Activated CD8-positive, alpha-beta memory T cell treated with anti-CD3 and anti-CD28 coated beads, Interleukin-2, amount 10 ng/mL, durations not matched to agents 7 days and 5 days (primary cell): Measurements from ENCODE around the gene NUBP1. TPM values are rescaled to one million over a fixed set of nuclear protein-coding genes. Genes with fewer than 3 reads are reported as not detected.
A peak's percentile ranks its signal among the peaks of the same experiment; 100 is the strongest.
"Not testable (repeated sequence)": the region's sequence is repeated elsewhere in the genome, so short reads cannot be mapped to it uniquely, and the experiment has no call there.

ENCODE experiments used
- ATAC-seq: fragments of 150-1000 bp; cut with Tn5 transposase; one replicate; pipeline ENCODE4 v1.10.0; 2021; ENCODE audit warnings: moderate library complexity
- CTCF ChIA-PET: fragments of 350-600 bp; sonication (Branson Sonifier 250); formaldehyde crosslinking; loops from one replicate; lab custom pipeline; 2021; ENCODE audit warnings: antibody characterized with exemption; lab: Charles Lee
- DNase-seq: peaks from one replicate; pipeline ENCODE4 v3.0.0-alpha.2; 2020
- H3K27ac Mint-ChIP-seq: one replicate; pipeline ENCODE4 v1.8.0; 2021; ENCODE audit warnings: mild to moderate bottlenecking, mixed read lengths
- H3K27me3 Mint-ChIP-seq: one replicate; pipeline ENCODE4 v1.8.0; 2021; ENCODE audit warnings: mixed read lengths
- H3K36me3 Mint-ChIP-seq: one replicate; pipeline ENCODE4 v1.8.0; 2021; ENCODE audit warnings: mild to moderate bottlenecking, mixed read lengths
- H3K4me1 Mint-ChIP-seq: one replicate; pipeline ENCODE4 v1.8.0; 2021; ENCODE audit warnings: mixed read lengths
- H3K4me3 Mint-ChIP-seq: one replicate; pipeline ENCODE4 v1.8.0; 2021; ENCODE audit warnings: mild to moderate bottlenecking, moderate library complexity, mixed read lengths
- H3K9me3 Mint-ChIP-seq: one replicate; pipeline ENCODE4 v1.8.0; 2022; ENCODE audit warnings: low read depth, mixed read lengths
- total RNA-seq, 2 experiments: library from RNA; stranded (reverse); gene quantifications; one replicate each; pipeline ENCODE4 v1.2.3, GENCODE V29; 2021

The NUBP1 gene
- total RNA-seq, 2 experiments from 2014 or later, result 27.8 to 35.3 TPM

DNA sequence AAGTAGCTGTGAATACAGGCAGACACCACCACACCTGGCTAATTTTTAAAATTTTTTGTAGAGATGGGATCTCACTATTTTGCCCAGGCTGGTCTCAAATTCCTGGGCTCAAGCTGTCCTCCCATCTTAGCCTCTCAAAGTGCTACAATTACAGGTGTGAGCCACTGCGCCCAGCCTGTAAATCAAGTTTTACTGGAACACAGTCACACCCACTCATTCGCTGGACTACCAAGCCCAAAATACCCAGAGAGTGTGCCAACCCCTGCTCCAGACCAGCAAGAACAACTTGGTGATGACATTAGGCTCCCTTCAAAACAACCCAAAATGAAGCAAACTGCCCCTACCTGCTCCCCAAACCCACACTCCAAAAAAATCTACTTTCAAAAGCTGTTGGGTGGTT, 39.0 kb downstream of the NUBP1 start:
- H3K27me3 Mint-ChIP-seq, result peaks cover 61% of the 10 kb centered on the region
- H3K4me3 Mint-ChIP-seq, result no peak overlapping the region
- DNase-seq, result no peak
- H3K9me3 Mint-ChIP-seq, result no peaks in the 10 kb centered on the region
- no peak for ATAC-seq
- no peak overlapping the region for H3K27ac Mint-ChIP-seq
- no peaks in the 10 kb centered on the region for H3K36me3 Mint-ChIP-seq
- CTCF ChIA-PET, result no interaction called here
- peaks cover 2% of the 10 kb centered on the region for H3K4me1 Mint-ChIP-seq

DNA sequence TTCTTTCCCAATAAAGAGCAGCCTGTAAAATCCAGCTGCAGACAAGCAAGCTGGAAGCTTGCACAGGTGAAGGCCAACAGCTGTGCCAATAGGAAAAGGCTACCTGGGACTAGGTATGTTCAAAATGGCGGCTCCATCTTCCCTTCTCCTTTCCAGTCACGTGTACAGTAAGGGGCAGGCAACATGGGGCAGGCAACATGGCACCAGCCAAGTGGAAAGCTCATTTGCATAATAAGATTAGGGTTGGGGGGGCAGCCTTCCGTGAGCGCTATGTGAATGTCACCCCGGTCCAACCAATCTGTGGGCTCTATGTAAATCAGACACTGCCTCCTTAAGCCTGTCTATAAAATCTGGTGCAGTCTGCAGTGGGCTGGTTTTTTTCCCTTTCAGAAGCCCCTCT, 43.7 kb downstream of the NUBP1 start:
- no peak for DNase-seq
- CTCF ChIA-PET, result no interaction called here
- H3K36me3 Mint-ChIP-seq, result no peaks in the 10 kb centered on the region

DNA sequence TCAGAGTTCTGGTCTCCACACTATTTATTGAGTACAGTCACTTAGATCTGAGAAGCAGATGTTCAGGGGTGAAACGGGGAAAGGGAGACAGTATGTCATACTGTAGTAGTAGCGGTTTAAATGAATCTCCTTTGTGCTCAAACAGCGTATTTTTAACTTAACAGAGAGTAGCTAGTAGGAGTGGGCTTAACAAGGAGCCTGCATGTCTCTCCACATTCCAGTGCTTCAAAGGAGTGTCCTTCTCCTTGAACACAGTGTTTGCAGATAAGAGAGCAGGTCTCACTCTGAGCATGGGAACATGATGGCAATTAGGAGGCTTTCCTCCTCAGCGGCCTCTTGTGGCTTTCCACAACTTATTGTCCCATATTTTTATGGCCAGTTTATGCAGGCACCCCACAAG, 45.0 kb downstream of the NUBP1 start:
- CTCF ChIA-PET, H3K9me3 Mint-ChIP-seq, DNase-seq, H3K4me3 Mint-ChIP-seq, H3K27ac Mint-ChIP-seq, ATAC-seq, H3K36me3 Mint-ChIP-seq, H3K4me1 Mint-ChIP-seq: not testable (repeated sequence)
- H3K27me3 Mint-ChIP-seq, result peaks cover 35% of the 10 kb centered on the region

More for the DNA sequence above, 43.7 kb downstream of the NUBP1 start:
- Mint-ChIP-seq H3K27ac (no peak overlapping the region), H3K4me3 (no peak overlapping the region), H3K9me3 (no peaks in the 10 kb centered on the region), H3K27me3 (peaks cover 43% of the 10 kb centered on the region), H3K4me1 (no peaks in the 10 kb centered on the region)
- ATAC-seq, result no peak

DNA sequence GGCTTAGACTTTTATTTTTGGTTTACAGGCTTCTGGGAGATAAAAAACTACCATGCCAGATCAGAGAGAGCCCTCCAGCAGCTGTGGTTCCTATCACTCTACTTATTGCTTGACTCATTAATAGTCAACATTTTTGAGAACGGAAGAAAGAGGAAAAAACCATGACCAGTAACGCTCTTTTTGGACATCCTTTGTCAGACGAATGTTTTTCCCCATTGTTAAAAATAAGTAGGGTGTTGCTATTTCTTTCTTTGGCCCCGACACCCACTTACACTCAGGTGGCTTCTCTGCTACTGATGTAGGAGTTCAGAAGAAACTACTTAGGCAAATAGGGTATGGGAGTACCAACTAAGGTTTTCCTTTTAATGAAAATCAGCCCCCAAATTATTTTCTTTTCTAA, 47.4 kb downstream of the NUBP1 start:
- Mint-ChIP-seq H3K9me3 (no peaks in the 10 kb centered on the region), H3K4me1 (no peaks in the 10 kb centered on the region), H3K4me3 (no peak overlapping the region), H3K36me3 (no peaks in the 10 kb centered on the region), H3K27me3 (peaks cover 36% of the 10 kb centered on the region), H3K27ac (no peak overlapping the region)
- DNase-seq (no peak), ATAC-seq (no peak)
- CTCF ChIA-PET, result no interaction called here

DNA sequence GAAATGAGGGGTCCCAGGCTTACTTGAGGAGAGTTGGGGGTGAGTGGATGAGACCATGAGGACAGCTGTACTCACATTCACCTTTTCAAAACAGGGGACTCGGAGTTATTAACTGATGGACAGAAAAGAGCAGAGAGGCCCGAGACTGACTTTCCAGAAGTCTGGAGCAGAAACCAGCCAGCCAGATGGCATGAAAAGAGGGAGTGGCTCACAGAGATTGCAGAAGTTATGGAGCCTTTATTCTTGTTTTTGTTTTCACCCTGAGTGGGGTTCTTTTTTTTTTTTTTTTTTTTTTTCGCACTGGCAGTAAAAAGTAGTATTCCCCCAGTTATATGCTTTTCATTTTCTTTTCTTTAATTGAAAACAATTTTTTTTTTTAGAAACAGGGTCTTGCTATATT, 56.1 kb downstream of the NUBP1 start:
- Mint-ChIP-seq H3K27me3 (peaks cover 10% of the 10 kb centered on the region), H3K4me3 (no peak overlapping the region)
- CTCF ChIA-PET, result no interaction called here

DNA sequence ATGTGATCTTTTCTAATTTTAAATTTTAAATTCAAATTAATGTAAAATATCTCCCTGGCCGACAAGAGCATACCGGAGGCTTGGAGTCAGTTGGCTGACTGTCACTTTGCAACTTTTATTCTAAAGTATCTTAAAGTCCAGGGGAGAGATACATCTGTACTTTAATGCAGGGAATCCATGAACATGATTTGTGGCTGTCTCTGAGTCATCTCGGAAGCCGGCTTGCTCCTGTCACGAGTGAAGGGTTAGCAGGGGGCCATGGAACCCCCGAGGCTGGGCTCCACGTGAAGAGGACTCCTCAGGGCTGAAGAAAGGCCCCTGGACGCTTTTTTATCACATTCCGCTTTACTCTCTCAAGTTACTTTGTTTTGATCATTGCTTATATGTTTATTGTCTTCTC, 61.7 kb downstream of the NUBP1 start:
- peaks cover 27% of the 10 kb centered on the region for H3K27me3 Mint-ChIP-seq
- no peaks in the 10 kb centered on the region for H3K9me3 Mint-ChIP-seq
- H3K27ac Mint-ChIP-seq, result no peak overlapping the region
- CTCF ChIA-PET, result no interaction called here
- peaks cover 3% of the 10 kb centered on the region for H3K36me3 Mint-ChIP-seq
- DNase-seq (no peak), ATAC-seq (no peak)
- H3K4me1 Mint-ChIP-seq, result peaks cover 14% of the 10 kb centered on the region
- H3K4me3 Mint-ChIP-seq, result no peak overlapping the region

More for the DNA sequence above, 56.1 kb downstream of the NUBP1 start:
- H3K36me3 Mint-ChIP-seq, result peaks cover 2% of the 10 kb centered on the region
- no peak for DNase-seq
- no peak overlapping the region for H3K27ac Mint-ChIP-seq
- ATAC-seq, result no peak
- no peaks in the 10 kb centered on the region for H3K4me1 Mint-ChIP-seq
- H3K9me3 Mint-ChIP-seq, result peaks cover 2% of the 10 kb centered on the region

DNA sequence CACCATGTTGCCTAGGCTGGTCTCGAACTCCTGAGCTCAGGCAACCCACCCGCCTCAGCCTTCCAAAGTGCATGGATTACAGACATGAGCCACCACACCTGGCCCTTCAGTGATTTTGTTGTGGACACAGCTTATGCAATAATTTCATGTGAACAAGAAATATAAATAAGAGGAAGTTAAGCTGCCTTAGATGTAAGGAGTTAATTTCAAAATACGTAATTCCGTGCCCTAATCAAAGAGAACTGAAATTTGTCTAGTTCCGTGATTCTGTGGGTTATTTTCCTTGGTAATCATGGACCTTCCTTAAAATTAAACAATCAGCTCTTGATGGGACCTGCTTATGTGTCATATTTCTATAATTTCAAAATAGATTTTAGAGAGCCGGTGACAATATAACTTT, 63.1 kb downstream of the NUBP1 start:
- Mint-ChIP-seq H3K4me3 (no peak overlapping the region), H3K27me3 (peaks cover 27% of the 10 kb centered on the region), H3K4me1 (peaks cover 18% of the 10 kb centered on the region), H3K36me3 (peaks cover 3% of the 10 kb centered on the region), H3K27ac (no peak overlapping the region), H3K9me3 (no peaks in the 10 kb centered on the region)
- DNase-seq (no peak), ATAC-seq (no peak)
- CTCF ChIA-PET, result interaction anchor here (1.2 kb wide), 1 partner anchor 112 kb away, joined by 3 read pairs; no protein-coding TSS in a partner anchor

DNA sequence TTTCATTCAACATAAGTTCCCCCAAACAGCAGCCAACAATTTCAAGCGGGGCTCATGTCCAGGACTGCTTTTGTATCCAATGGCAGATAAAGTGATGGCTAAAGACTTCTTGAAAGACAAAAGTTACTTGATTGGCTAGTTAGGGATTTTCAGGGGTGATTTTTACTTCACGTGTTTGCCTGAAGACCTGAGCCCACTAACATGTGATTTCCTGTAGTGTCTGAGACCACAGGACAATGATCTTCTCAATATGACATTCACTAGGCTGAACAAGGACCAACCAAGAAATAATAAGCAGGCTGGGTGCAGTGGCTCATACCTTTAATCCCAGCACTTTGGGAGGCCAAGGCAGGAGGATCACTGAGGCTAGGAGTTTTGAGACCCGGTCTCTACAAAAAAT, 64.6 kb downstream of the NUBP1 start:
- DNase-seq, result no peak
- H3K36me3 Mint-ChIP-seq, result peaks cover 3% of the 10 kb centered on the region
- CTCF ChIA-PET, result no interaction called here
- H3K4me3 Mint-ChIP-seq, result no peak overlapping the region
- H3K4me1 Mint-ChIP-seq, result peaks cover 30% of the 10 kb centered on the region
- no peak for ATAC-seq
- peaks cover 23% of the 10 kb centered on the region for H3K27me3 Mint-ChIP-seq
- H3K27ac Mint-ChIP-seq, result no peak overlapping the region
- no peaks in the 10 kb centered on the region for H3K9me3 Mint-ChIP-seq

DNA sequence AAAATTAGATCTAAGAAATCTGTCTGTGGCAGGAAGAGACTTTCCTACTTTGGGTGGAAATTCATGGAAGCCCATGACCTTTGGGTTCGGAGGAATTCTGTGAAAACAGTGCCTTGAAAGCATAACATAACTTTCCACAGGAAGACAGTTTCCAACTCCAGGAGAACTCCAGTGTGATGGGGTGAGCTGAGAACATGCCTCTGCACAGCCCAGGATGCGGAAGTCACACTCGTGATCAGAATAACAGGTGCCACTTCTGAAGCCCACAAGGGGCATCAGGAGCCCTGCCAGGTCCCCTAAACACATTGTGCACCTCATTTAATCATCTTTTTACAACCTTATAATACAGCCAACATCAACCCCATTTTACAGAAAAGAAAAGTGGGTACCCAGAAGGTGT, 65.2 kb downstream of the NUBP1 start:
- ATAC-seq (no peak), DNase-seq (no peak)
- H3K4me1 Mint-ChIP-seq, result peaks cover 32% of the 10 kb centered on the region
- no peak overlapping the region for H3K27ac Mint-ChIP-seq
- peaks cover 23% of the 10 kb centered on the region for H3K27me3 Mint-ChIP-seq
- CTCF ChIA-PET, result no interaction called here
- no peak overlapping the region for H3K4me3 Mint-ChIP-seq
- H3K9me3 Mint-ChIP-seq, result no peaks in the 10 kb centered on the region
- peaks cover 3% of the 10 kb centered on the region for H3K36me3 Mint-ChIP-seq

DNA sequence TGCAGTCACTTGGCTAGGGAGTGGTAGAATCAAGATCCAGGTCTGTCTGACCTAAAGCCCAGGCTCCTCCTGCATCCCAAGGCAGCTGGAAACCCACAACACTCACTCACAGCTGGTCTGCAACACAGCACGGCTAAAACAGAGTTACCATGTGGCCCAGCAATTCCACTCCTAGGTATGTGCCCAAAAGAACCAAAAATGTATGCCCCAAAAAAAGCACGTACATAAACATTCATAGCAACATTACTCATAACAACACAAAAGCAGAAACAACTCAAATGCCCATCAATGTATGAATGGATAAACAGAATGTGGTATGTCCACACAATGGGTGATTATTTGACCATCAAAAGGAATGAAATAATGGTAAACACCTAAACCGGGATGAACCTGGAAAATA, 66.1 kb downstream of the NUBP1 start:
- Mint-ChIP-seq H3K27ac (no peak overlapping the region), H3K36me3 (peaks cover 3% of the 10 kb centered on the region), H3K4me3 (no peak overlapping the region), H3K4me1 (peaks cover 32% of the 10 kb centered on the region), H3K9me3 (no peaks in the 10 kb centered on the region), H3K27me3 (peaks cover 23% of the 10 kb centered on the region)
- no peak for DNase-seq
- ATAC-seq, result no peak
- CTCF ChIA-PET, result interaction anchor here (1.2 kb wide), 1 partner anchor 68 kb away, joined by 3 read pairs; no protein-coding TSS in a partner anchor

DNA sequence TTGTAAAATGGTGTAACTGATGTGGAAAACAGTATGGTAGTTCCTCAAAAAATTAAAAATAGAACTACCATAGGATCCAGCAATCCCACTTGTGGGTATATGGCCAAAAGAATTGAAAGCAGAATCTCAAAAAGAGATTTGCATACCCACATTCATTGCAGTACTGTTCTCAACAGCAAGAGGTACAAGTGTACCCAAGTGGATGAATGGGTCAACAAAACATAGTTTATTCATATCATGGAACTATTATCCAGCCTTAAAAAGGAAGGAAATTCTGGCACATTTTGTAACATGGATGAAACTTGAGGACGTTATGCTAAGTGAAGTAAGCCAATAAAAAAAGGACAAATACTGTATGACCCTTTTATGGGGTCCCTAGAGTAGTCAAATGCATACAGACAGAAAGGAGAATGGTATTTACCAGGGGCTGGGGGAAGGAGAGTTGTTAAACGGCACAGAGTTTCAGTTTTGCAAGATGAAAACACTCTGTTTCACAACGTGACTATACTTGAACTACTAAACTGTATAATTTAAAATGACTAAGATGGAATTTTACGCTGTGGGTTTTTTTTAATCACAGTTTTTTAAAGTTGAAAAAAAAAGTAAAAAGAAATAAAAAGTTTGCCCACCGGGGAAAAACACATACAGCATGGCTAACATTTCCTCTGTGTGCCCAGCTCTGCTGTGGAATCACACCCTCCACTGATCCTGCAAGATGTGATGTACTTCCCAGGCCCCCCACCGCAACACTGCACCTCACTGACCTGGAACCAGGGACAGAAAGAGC, 68.9 kb downstream of the NUBP1 start:
- peak overlapping the region; percentile 42 for H3K4me3 Mint-ChIP-seq

DNA sequence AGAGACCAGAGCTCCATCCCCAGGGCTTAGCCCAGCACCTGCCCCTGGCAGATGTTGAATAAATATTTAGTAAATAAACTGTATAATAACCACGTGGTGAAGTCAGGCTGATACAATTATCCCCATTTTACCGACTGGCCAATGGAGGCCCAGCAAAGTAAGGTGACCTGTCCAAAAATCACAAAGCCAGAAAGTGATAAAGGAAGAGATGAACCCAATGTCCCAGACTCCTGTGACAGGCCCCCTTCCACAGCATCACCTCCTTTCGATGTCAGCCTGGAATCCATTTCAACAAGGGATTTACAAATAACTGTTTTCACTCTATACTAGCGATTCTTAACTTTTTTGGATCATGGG, 69.4 kb downstream of the NUBP1 start:
- no peaks in the 10 kb centered on the region for H3K9me3 Mint-ChIP-seq
- DNase-seq (no peak), ATAC-seq (no peak)
- no peaks in the 10 kb centered on the region for H3K27me3 Mint-ChIP-seq
- H3K4me1 Mint-ChIP-seq, result peaks cover 31% of the 10 kb centered on the region
- H3K4me3 Mint-ChIP-seq, result no peak overlapping the region
- CTCF ChIA-PET, result interaction anchor here (0.6 kb wide), 1 partner anchor 931 kb away, joined by 3 read pairs; no protein-coding TSS in a partner anchor
- H3K27ac Mint-ChIP-seq, result peak overlapping the region; percentile 13
- H3K36me3 Mint-ChIP-seq, result peaks cover 3% of the 10 kb centered on the region

More for the DNA sequence above, 68.9 kb downstream of the NUBP1 start:
- peaks cover 3% of the 10 kb centered on the region for H3K36me3 Mint-ChIP-seq
- CTCF ChIA-PET, result interaction anchor here (0.6 kb wide), 1 partner anchor 931 kb away, joined by 3 read pairs; no protein-coding TSS in a partner anchor
- peaks cover 32% of the 10 kb centered on the region for H3K4me1 Mint-ChIP-seq
- peak; percentile 66 for ATAC-seq
- no peak for DNase-seq
- H3K27me3 Mint-ChIP-seq, result peaks cover 3% of the 10 kb centered on the region
- no peaks in the 10 kb centered on the region for H3K9me3 Mint-ChIP-seq
- peak overlapping the region; percentile 58 for H3K27ac Mint-ChIP-seq

DNA sequence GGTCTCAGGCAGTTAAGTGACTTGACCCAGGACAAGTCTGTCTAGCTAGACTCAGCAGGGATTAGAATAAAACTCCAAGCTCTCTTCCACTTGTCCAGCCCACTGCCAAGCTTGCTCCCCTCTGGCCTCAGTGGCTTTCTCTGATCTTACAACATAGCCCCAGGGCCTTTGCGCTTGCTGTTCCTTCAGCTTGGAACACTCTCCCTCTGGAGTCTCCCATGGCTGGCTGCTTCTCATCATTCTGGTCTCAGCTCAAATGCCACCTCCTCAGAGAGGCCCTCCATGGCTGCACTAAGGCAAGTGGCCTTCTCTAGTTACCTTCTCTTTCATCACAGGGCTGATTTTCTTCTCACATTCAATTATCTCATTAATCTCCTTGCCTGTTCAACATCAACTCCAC, 73.9 kb downstream of the NUBP1 start:
- H3K27me3 Mint-ChIP-seq, result no peaks in the 10 kb centered on the region

More for the DNA sequence above, 73.9 kb downstream of the NUBP1 start:
- ATAC-seq, result no peak
- DNase-seq, result no peak
- CTCF ChIA-PET, result no interaction called here
- no peaks in the 10 kb centered on the region for H3K9me3 Mint-ChIP-seq
- peaks cover 14% of the 10 kb centered on the region for H3K4me1 Mint-ChIP-seq
- no peak overlapping the region for H3K27ac Mint-ChIP-seq
- H3K4me3 Mint-ChIP-seq, result no peak overlapping the region
- H3K36me3 Mint-ChIP-seq, result no peaks in the 10 kb centered on the region
